Smooth muscle cell (in vitro differentiated cells): ENCODE data around the gene RBM20. TPM values are rescaled to one million over a fixed set of nuclear protein-coding genes. Genes with fewer than 3 reads are reported as not detected.

Source experiments
- DNase-seq: peaks from one replicate; lab custom pipeline; 2025; ENCODE audit not compliant: unreplicated experiment; lab: John Stamatoyannopoulos, UW
- H2AFZ ChIP-seq: fragments of 200-600 bp; sonication (generic); 2 replicates; pipeline ENCODE4 v1.6.0; 2016; ENCODE audit warnings: antibody characterized with exemption, low read depth, mild to moderate bottlenecking
- H3F3A ChIP-seq: fragments of 200-600 bp; sonication (generic); 2 replicates; pipeline ENCODE4 v1.6.0; 2017; ENCODE audit warnings: antibody characterized with exemption, low read depth
- H3K27ac ChIP-seq: fragments of 200-600 bp; sonication (generic); 2 replicates; pipeline ENCODE4 v1.5.1; 2016; ENCODE audit warnings: low read depth, mild to moderate bottlenecking
- H3K27me3 ChIP-seq: fragments of 200-600 bp; sonication (generic); 2 replicates; pipeline ENCODE4 v1.6.1; 2016; ENCODE audit warnings: low read depth, mild to moderate bottlenecking
- H3K36me3 ChIP-seq: fragments of 200-600 bp; sonication (generic); 2 replicates; pipeline ENCODE4 v1.5.1; 2016; ENCODE audit warnings: low read depth
- H3K4me1 ChIP-seq: fragments of 200-600 bp; sonication (generic); 2 replicates; pipeline ENCODE4 v1.5.1; 2016; ENCODE audit warnings: low read depth
- H3K4me2 ChIP-seq: fragments of 200-600 bp; sonication (generic); 2 replicates; pipeline ENCODE4 v1.6.0; 2016; ENCODE audit warnings: mild to moderate bottlenecking
- H3K4me3 ChIP-seq: fragments of 200-600 bp; sonication (generic); 2 replicates; pipeline ENCODE4 v1.5.1; 2016; ENCODE audit warnings: mild to moderate bottlenecking
- H3K79me2 ChIP-seq: fragments of 200-600 bp; sonication (generic); 2 replicates; pipeline ENCODE4 v1.6.0; 2016; ENCODE audit warnings: low read depth, mild to moderate bottlenecking
- H3K9ac ChIP-seq: fragments of 200-600 bp; sonication (generic); 2 replicates; pipeline ENCODE4 v1.6.0; 2016; ENCODE audit warnings: low read depth
- H3K9me3 ChIP-seq: fragments of 200-600 bp; sonication (generic); replicated peaks from 2 replicates; pipeline ENCODE4 v1.5.1; 2016; ENCODE audit warnings: low read depth
- H4K20me1 ChIP-seq: fragments of 200-600 bp; sonication (generic); 2 replicates; pipeline ENCODE4 v1.6.0; 2016; ENCODE audit warnings: low read depth
- WGBS: methylation state at CpG from one replicate; pipeline ENCODE4 v1.1.7; 2016; ENCODE audit warnings: low lambda C conversion rate; 5-methylcytosine and 5-hydroxymethylcytosine counted together
- polyA plus RNA-seq: library from polyadenylated mRNA; unstranded; fragments of >200 nt; fragmentation: Nextera tagmentation; extraction: Ambion mirVana; gene quantifications from 2 replicates; pipeline ENCODE4 v1.2.1, GENCODE V29; 2016
- total RNA-seq: library from RNA; depleted of rRNA; stranded (reverse); fragments of >200 nt; gene quantifications from 2 replicates; pipeline ENCODE4 v1.2.3, GENCODE V29; 2014
- TF ChIP-seq, protein P1 (sequence below): fragments of 200-600 bp; sonication (generic); IDR thresholded peaks from 2 replicates; pipeline ENCODE4 v1.5.1; 2017; ENCODE audit warnings: borderline replicate concordance, mild to moderate bottlenecking, antibody characterized with exemption; ENCODE audit not compliant: insufficient read depth, poor library complexity, severe bottlenecking

The RBM20 gene
- total and polyA plus RNA-seq, 2 experiments from 2014 or later: 0.09 TPM

DNA sequence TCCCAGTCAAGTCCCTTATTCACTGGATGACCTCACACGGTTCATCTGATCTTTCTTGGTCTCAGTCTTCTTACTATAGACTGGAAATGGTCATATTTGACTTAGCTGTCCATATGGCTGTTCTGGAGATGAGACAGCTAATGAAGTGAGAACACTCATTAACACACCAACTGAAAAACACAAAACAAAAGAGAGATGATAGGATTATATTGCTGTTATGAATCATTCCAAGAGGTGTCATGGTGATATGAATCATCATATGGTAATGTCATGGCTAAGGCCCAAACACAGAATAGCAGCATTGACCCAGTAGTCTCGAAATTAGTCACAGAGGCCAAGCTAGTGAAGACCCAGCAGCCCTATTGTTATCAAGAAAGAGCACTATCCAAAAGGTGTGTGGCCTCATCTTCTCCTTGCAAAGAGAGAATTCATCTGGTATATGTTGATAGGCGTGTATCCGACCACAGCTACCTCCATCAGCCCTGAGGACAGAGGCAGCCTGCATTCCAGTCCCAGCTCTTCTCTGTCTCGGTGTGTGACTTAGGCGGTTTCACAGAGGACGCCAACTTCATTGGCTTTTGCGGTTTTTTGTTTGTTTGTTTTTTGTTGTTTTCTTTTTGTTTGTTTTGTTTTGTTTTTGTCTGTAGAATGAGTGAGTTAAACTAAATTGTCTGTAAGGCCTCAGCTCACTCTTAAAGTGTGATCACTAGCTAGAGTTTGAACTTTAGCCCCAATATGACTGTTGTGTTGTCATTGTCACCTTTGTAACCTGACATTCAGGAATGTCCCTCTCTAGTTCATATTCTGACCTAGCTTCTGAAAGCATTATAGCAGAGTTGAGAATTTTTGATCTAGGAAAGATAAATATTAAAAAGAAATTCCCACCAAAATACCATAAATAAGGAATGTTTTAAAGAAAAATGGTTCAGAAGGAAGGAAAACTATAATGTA, 130.2 kb downstream of the RBM20 start:
- H3K4me2 ChIP-seq: no peak overlapping the region

DNA sequence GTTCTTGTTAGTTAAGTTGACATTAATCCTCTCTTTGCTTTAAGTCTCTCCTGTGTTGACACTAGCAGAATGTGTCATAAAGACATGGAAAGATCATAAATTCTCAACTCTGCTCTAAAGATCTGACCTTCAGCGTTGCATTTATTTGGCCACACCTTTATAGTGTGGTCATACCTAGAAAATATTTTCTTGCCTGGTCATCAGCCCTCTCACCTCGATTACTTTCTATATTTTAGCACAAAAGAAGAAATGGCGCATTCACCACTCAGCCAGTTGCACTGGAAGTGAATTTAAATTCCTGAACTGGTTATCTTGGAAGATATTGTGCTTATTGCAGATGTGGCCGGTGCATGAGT, 130.9 kb downstream of the RBM20 start:
- TF ChIP-seq, protein P1, sequence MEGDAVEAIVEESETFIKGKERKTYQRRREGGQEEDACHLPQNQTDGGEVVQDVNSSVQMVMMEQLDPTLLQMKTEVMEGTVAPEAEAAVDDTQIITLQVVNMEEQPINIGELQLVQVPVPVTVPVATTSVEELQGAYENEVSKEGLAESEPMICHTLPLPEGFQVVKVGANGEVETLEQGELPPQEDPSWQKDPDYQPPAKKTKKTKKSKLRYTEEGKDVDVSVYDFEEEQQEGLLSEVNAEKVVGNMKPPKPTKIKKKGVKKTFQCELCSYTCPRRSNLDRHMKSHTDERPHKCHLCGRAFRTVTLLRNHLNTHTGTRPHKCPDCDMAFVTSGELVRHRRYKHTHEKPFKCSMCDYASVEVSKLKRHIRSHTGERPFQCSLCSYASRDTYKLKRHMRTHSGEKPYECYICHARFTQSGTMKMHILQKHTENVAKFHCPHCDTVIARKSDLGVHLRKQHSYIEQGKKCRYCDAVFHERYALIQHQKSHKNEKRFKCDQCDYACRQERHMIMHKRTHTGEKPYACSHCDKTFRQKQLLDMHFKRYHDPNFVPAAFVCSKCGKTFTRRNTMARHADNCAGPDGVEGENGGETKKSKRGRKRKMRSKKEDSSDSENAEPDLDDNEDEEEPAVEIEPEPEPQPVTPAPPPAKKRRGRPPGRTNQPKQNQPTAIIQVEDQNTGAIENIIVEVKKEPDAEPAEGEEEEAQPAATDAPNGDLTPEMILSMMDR: no peak
- no peaks in the 10 kb centered on the region for H3K4me1 ChIP-seq
- H3K4me2 ChIP-seq: no peak overlapping the region
- H3K79me2 ChIP-seq: no peaks in the 10 kb centered on the region
- no peak overlapping the region for H3K4me3 ChIP-seq
- H3K9me3 ChIP-seq: no peaks in the 10 kb centered on the region
- H3K27me3 ChIP-seq: no peaks in the 10 kb centered on the region
- no peaks in the 10 kb centered on the region for H4K20me1 ChIP-seq
- peak overlapping the region; percentile 66 for H3K27ac ChIP-seq
- no peaks in the 10 kb centered on the region for H3K36me3 ChIP-seq
- no peak overlapping the region for H3K9ac ChIP-seq
- H3F3A ChIP-seq: no peaks in the 10 kb centered on the region
- no peak for DNase-seq
- 84% methylated on average over 4 of the region's 4 CpGs for WGBS
- H2AFZ ChIP-seq: no peak overlapping the region

More for the DNA sequence above, 130.2 kb downstream of the RBM20 start:
- Histone ChIP-seq H3K4me1 (no peaks in the 10 kb centered on the region), H2AFZ (no peak overlapping the region), H4K20me1 (no peaks in the 10 kb centered on the region), H3K27me3 (no peaks in the 10 kb centered on the region), H3F3A (no peaks in the 10 kb centered on the region), H3K36me3 (no peaks in the 10 kb centered on the region), H3K27ac (peak overlapping the region; percentile 66), H3K79me2 (no peaks in the 10 kb centered on the region), H3K9me3 (no peaks in the 10 kb centered on the region), H3K4me3 (no peak overlapping the region), H3K9ac (peak overlapping the region; percentile 15)
- no peak for DNase-seq
- WGBS: 91% methylated on average over 8 of the region's 8 CpGs
- TF ChIP-seq, protein P1: no peak

DNA sequence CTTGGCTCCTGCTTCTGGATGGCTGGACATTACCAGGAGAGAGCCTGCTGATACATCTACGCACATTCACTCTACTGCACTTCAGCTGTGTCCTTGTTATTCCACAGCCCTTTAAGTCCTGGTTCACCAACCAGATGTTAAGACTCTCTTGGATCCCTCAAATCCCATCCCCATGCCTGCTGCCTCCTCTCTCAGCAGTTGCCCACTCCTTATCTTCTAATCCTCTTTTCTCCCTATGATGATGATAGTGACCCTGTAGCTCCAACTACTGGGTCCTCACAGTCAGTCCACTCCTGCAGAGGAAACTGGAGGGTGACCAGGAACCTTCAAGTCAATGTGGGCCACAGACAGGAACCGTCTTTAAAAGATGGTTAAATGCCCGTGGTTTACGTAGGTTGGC, 131.3 kb downstream of the RBM20 start:
- Histone ChIP-seq H3K27ac (peak overlapping the region; percentile 66), H3K36me3 (no peaks in the 10 kb centered on the region), H3K9me3 (no peaks in the 10 kb centered on the region), H3K9ac (no peak overlapping the region), H3K4me2 (no peak overlapping the region), H3K27me3 (no peaks in the 10 kb centered on the region), H3K79me2 (no peaks in the 10 kb centered on the region), H4K20me1 (no peaks in the 10 kb centered on the region), H3K4me1 (no peaks in the 10 kb centered on the region), H3F3A (no peaks in the 10 kb centered on the region), H2AFZ (no peak overlapping the region), H3K4me3 (no peak overlapping the region)
- DNase-seq: no peak
- TF ChIP-seq, protein P1: no peak
- 97% methylated on average over 4 of the region's 4 CpGs for WGBS

DNA sequence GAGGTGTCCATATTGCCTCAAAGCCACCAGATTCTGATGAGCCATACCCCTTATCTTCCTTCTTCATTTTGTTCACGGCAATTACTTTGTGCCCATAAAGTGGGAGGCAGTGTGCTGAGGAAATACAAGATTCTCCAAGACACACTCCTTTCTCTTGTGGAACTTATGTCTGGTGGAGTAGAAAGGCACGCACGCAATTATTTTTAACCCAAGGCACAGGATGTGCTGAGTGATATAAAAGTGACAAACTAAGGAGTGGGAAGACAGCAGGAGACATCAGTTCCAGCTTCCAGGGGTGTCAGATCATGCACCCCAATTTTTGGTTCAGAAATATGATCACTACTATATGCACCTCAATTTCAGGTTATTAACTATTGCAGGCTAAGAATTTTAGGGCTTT, 132.9 kb downstream of the RBM20 start:
- TF ChIP-seq, protein P1: no peak

More for the DNA sequence above, 132.9 kb downstream of the RBM20 start:
- H3K4me1 ChIP-seq: no peaks in the 10 kb centered on the region
- no peak overlapping the region for H3K4me2 ChIP-seq
- no peak overlapping the region for H3K4me3 ChIP-seq
- no peaks in the 10 kb centered on the region for H3F3A ChIP-seq
- H2AFZ ChIP-seq: no peak overlapping the region
- WGBS: 86% methylated on average over 3 of the region's 3 CpGs
- H3K36me3 ChIP-seq: no peaks in the 10 kb centered on the region
- no peaks in the 10 kb centered on the region for H4K20me1 ChIP-seq
- H3K9ac ChIP-seq: no peak overlapping the region
- no peak for DNase-seq
- H3K27ac ChIP-seq: no peak overlapping the region
- H3K79me2 ChIP-seq: no peaks in the 10 kb centered on the region
- H3K27me3 ChIP-seq: no peaks in the 10 kb centered on the region
- H3K9me3 ChIP-seq: no peaks in the 10 kb centered on the region
